Stimulated activated naive B cell treated with anti-CD40 and anti-IgM and Interleukin-4, amounts not matched to agents 10 μg/mL and 1 μg/mL and 100 μg/mL, for 72 hours (primary cell): Measurements from ENCODE around the gene TUBAL3.

Experiments used
- ATAC-seq, 2 donors: fragments of 150-1000 bp; cut with Tn5 transposase; replicated peaks; 2 replicates each; pipeline ENCODE4 v1.10.0; 2021; ENCODE audit warnings: moderate library complexity in 1 of 2
- DNase-seq: peaks from one replicate; pipeline ENCODE4 v3.0.0; 2021
- H3K27ac Mint-ChIP-seq: one replicate; pipeline ENCODE4 v1.8.0; 2022; ENCODE audit warnings: mild to moderate bottlenecking, mixed read lengths
- H3K27me3 Mint-ChIP-seq, 2 donors: one replicate each; pipeline ENCODE4 v1.8.0; 2022; ENCODE audit warnings: mixed read lengths in 2 of 2
- H3K36me3 Mint-ChIP-seq, 2 donors: one replicate each; pipeline ENCODE4 v1.8.0; 2022; ENCODE audit warnings: mixed read lengths in 2 of 2, mild to moderate bottlenecking in 1 of 2
- H3K4me1 Mint-ChIP-seq, 2 donors: one replicate each; pipeline ENCODE4 v1.8.0; 2022; ENCODE audit warnings: mixed read lengths in 2 of 2, mild to moderate bottlenecking in 1 of 2
- H3K4me3 Mint-ChIP-seq, 2 donors: one replicate each; pipeline ENCODE4 v1.8.0; 2022; ENCODE audit warnings: mild to moderate bottlenecking in 2 of 2, mixed read lengths in 2 of 2, moderate library complexity in 1 of 2
- H3K9me3 Mint-ChIP-seq, 2 donors: one replicate each; pipeline ENCODE4 v1.8.0; 2022; ENCODE audit warnings: mixed read lengths in 2 of 2, mild to moderate bottlenecking in 1 of 2

TUBAL3 gene

GRCh38 chr10:5360318-5360915, 44.2 kb downstream of the TUBAL3 start:
- DNase-seq, result no peak
- H3K27me3 Mint-ChIP-seq, result peaks cover 15 to 31% of the 10 kb centered on the region in 2 donors
- no peak overlapping the region for H3K4me3 Mint-ChIP-seq
- H3K27ac Mint-ChIP-seq, result no peak overlapping the region
- no peak for ATAC-seq
- no peaks in the 10 kb centered on the region for H3K4me1 Mint-ChIP-seq
- peaks cover 0 to 1% of the 10 kb centered on the region in 2 donors for H3K9me3 Mint-ChIP-seq
- H3K36me3 Mint-ChIP-seq, result no peaks in the 10 kb centered on the region

GRCh38 chr10:5356302-5356763, 48.3 kb downstream of the TUBAL3 start:
- DNase-seq, result no peak
- peaks cover 0 to 1% of the 10 kb centered on the region in 2 donors for H3K9me3 Mint-ChIP-seq
- no peak overlapping the region for H3K4me3 Mint-ChIP-seq
- H3K27me3 Mint-ChIP-seq, result peaks cover 18 to 25% of the 10 kb centered on the region in 2 donors
- H3K27ac Mint-ChIP-seq, result no peak overlapping the region
- H3K36me3 Mint-ChIP-seq, result no peaks in the 10 kb centered on the region
- ATAC-seq, result no peak
- H3K4me1 Mint-ChIP-seq, result no peaks in the 10 kb centered on the region

GRCh38 chr10:5355594-5356301, 48.9 kb downstream of the TUBAL3 start:
- H3K4me1 Mint-ChIP-seq, result no peaks in the 10 kb centered on the region
- ATAC-seq (no peak), DNase-seq (no peak)
- peaks cover 16 to 25% of the 10 kb centered on the region in 2 donors for H3K27me3 Mint-ChIP-seq
- H3K36me3 Mint-ChIP-seq, result no peaks in the 10 kb centered on the region
- H3K9me3 Mint-ChIP-seq, result peaks cover 0 to 1% of the 10 kb centered on the region in 2 donors
- H3K4me3 Mint-ChIP-seq, result no peak overlapping the region
- no peak overlapping the region for H3K27ac Mint-ChIP-seq

- ATAC-seq, result no peak
- Mint-ChIP-seq H3K27ac (no peak overlapping the region), H3K27me3 (peaks cover 9 to 11% of the 10 kb centered on the region in 2 donors)
These were observed 50.6 kb downstream of the TUBAL3 start for GRCh38 chr10:5354068-5354467.

GRCh38 chr10:5349362-5349761, 55.3 kb downstream of the TUBAL3 start:
- Mint-ChIP-seq H3K27ac (no peak overlapping the region), H3K27me3 (peaks cover 5 to 7% of the 10 kb centered on the region in 2 donors), H3K4me1 (no peaks in the 10 kb centered on the region), H3K9me3 (no peaks in the 10 kb centered on the region), H3K4me3 (no peak overlapping the region), H3K36me3 (no peaks in the 10 kb centered on the region)
- DNase-seq (no peak), ATAC-seq (no peak)

More at GRCh38 chr10:5354068-5354467, 50.6 kb downstream of the TUBAL3 start:
- DNase-seq, result no peak
- Mint-ChIP-seq H3K4me1 (no peaks in the 10 kb centered on the region), H3K36me3 (no peaks in the 10 kb centered on the region), H3K4me3 (no peak overlapping the region), H3K9me3 (peaks cover 0 to 1% of the 10 kb centered on the region in 2 donors)

GRCh38 chr10:5346881-5347280, 57.7 kb downstream of the TUBAL3 start:
- ATAC-seq (no peak), DNase-seq (no peak)
- H3K9me3 Mint-ChIP-seq, result no peaks in the 10 kb centered on the region
- H3K27ac Mint-ChIP-seq, result no peak overlapping the region
- no peaks in the 10 kb centered on the region for H3K36me3 Mint-ChIP-seq
- H3K4me3 Mint-ChIP-seq, result no peak overlapping the region
- no peaks in the 10 kb centered on the region for H3K4me1 Mint-ChIP-seq
- H3K27me3 Mint-ChIP-seq, result peaks cover 0 to 1% of the 10 kb centered on the region in 2 donors

- Mint-ChIP-seq H3K4me1 (no peaks in the 10 kb centered on the region), H3K27me3 (no peaks in the 10 kb centered on the region), H3K36me3 (no peaks in the 10 kb centered on the region), H3K4me3 (no peak overlapping the region), H3K9me3 (no peaks in the 10 kb centered on the region), H3K27ac (no peak overlapping the region)
- no peak for ATAC-seq
- no peak for DNase-seq
These were observed 59.9 kb downstream of the TUBAL3 start for GRCh38 chr10:5344746-5345145.

GRCh38 chr10:5343979-5344378, 60.6 kb downstream of the TUBAL3 start:
- no peaks in the 10 kb centered on the region for H3K4me1 Mint-ChIP-seq
- no peak overlapping the region for H3K4me3 Mint-ChIP-seq
- DNase-seq, result no peak
- no peak overlapping the region for H3K27ac Mint-ChIP-seq
- no peak for ATAC-seq
- H3K36me3 Mint-ChIP-seq, result no peaks in the 10 kb centered on the region
- H3K9me3 Mint-ChIP-seq, result no peaks in the 10 kb centered on the region
- no peaks in the 10 kb centered on the region for H3K27me3 Mint-ChIP-seq

- DNase-seq (no peak), ATAC-seq (no peak)
- Mint-ChIP-seq H3K9me3 (no peaks in the 10 kb centered on the region), H3K27ac (no peak overlapping the region), H3K4me3 (no peak overlapping the region), H3K27me3 (peaks cover under 1% of the 10 kb centered on the region in 2 donors), H3K4me1 (no peaks in the 10 kb centered on the region), H3K36me3 (no peaks in the 10 kb centered on the region)
These were observed 61.1 kb downstream of the TUBAL3 start for GRCh38 chr10:5343561-5343960.
